ENCODE data around the gene DCN.

The DCN gene

DNA sequence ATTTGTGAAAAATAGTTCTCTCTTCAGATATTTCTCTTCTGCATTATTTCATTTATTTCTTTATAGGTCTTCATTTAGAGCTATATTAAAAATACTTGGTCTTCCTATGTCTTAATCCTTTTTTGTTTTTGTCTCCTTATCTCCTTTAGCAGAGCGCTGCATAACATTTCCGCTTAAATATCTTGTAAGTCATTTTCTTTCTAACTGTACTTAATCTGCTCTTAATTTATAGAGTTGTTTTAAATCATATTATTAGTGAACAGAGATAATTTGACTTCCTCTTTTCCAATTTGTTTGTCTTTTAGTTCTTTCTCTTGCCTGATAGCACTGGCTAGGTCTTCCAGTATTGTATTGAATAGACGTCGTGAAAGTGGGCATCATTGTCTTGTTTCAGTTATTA lies 89.3 kb downstream of the DCN start:
- H3K4me2 ChIP-seq (ENCODE audit: insufficient read depth, low read length) = no peak overlapping the region
- no peak for TF ChIP-seq EZH2 (IDR thresholded peaks at IDR 0.05; ENCODE audit: borderline replicate concordance, low read depth, low read length, severe bottlenecking)
- no peak for TF ChIP-seq CTCF (IDR thresholded peaks at IDR 0.05; ENCODE audit: borderline replicate concordance, extremely low read depth, low read length, poor library complexity, severe bottlenecking)
- no peaks in the 10 kb centered on the region for H3K9me3 ChIP-seq (ENCODE audit: insufficient read depth, low read length, severe bottlenecking)
- H3K79me2 ChIP-seq (ENCODE audit: insufficient read depth, low read length) = no peaks in the 10 kb centered on the region
- H2AFZ ChIP-seq (ENCODE audit: low read depth, low read length) = no peak overlapping the region
- no peaks in the 10 kb centered on the region for H4K20me1 ChIP-seq (ENCODE audit: insufficient read depth, low read length)
- H3K36me3 ChIP-seq (ENCODE audit: insufficient read depth, low read length) = no peaks in the 10 kb centered on the region
- ATAC-seq (ENCODE audit: insufficient read depth, low read depth) = no peak
- H3K9ac ChIP-seq (ENCODE audit: low read depth, low read length) = no peak overlapping the region
- H3K4me3 ChIP-seq (ENCODE audit: low read depth in 1 of 2, low read length in 2 of 2) = no peak overlapping the region
- no peak overlapping the region for H3K27ac ChIP-seq (ENCODE audit: low read length)
- no peak for DNase-seq
- H3K4me1 ChIP-seq (ENCODE audit: insufficient read depth, low read length) = no peaks in the 10 kb centered on the region
- H3K27me3 ChIP-seq (ENCODE audit: insufficient read depth, low read length, poor library complexity) = no peaks in the 10 kb centered on the region

DNA sequence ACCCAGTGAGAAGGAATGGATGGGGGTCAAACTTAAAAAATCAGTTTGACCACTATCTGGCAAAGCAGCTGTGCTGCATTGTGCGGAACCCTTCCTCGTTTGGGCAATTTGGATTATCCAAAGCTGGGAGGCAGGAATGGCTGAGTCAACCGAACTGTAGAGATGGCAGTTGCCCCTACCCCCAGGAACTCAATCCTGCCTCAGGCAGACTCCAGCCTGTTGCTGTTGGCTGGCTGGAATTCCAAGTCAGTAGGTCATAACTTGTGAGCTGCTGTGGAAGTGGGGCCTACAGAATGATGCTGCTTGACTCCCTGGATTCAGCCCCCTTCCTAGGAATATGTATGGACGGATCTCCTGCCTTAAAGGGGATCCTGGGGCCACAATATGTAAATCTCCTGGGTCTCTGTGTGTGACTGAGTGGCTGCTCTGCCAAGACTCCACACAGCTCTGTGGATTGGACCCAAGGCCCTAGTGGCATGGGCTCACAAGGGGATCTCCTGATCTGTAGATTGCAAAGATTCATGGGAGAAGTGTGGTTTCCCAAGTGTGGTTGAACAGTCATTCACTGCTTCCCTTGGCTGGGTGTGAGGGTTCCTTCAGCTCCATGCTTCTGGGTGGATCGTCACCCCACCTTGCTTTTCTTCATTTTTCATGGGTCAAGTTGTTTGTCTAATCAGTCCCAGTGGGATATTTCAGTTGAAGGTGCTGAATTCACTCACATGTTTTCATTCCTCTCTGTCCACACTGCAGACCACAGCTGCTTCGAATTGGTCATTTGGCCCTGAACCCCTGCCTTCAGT lies 90.5 kb downstream of the DCN start:
- no peaks in the 10 kb centered on the region for H3K9me3 ChIP-seq (ENCODE audit: insufficient read depth, low read length, severe bottlenecking)
- no peaks in the 10 kb centered on the region for H4K20me1 ChIP-seq (ENCODE audit: insufficient read depth, low read length)
- H3K36me3 ChIP-seq (ENCODE audit: insufficient read depth, low read length) = no peaks in the 10 kb centered on the region
- DNase-seq (no peak), ATAC-seq (ENCODE audit: insufficient read depth, low read depth) (no peak)
- H3K4me1 ChIP-seq (ENCODE audit: insufficient read depth, low read length) = no peaks in the 10 kb centered on the region
- no peak overlapping the region for H3K9ac ChIP-seq (ENCODE audit: low read depth, low read length)
- H3K79me2 ChIP-seq (ENCODE audit: insufficient read depth, low read length) = no peaks in the 10 kb centered on the region
- no peak overlapping the region for H3K27ac ChIP-seq (ENCODE audit: low read length)
- TF ChIP-seq EZH2 (IDR thresholded peaks at IDR 0.05; ENCODE audit: borderline replicate concordance, low read depth, low read length, severe bottlenecking) (no peak), CTCF (IDR thresholded peaks at IDR 0.05; ENCODE audit: borderline replicate concordance, extremely low read depth, low read length, poor library complexity, severe bottlenecking) (no peak)
- no peaks in the 10 kb centered on the region for H3K27me3 ChIP-seq (ENCODE audit: insufficient read depth, low read length, poor library complexity)
- H2AFZ ChIP-seq (ENCODE audit: low read depth, low read length) = no peak overlapping the region
- H3K4me2 ChIP-seq (ENCODE audit: insufficient read depth, low read length) = no peak overlapping the region
- H3K4me3 ChIP-seq (ENCODE audit: low read depth in 1 of 2, low read length in 2 of 2) = no peak overlapping the region
